Measurements from ENCODE around the gene RAPGEF1. TPM values are rescaled to one million over a fixed set of nuclear protein-coding genes. Genes with fewer than 3 reads are reported as not detected.

RAPGEF1 gene, protein sequence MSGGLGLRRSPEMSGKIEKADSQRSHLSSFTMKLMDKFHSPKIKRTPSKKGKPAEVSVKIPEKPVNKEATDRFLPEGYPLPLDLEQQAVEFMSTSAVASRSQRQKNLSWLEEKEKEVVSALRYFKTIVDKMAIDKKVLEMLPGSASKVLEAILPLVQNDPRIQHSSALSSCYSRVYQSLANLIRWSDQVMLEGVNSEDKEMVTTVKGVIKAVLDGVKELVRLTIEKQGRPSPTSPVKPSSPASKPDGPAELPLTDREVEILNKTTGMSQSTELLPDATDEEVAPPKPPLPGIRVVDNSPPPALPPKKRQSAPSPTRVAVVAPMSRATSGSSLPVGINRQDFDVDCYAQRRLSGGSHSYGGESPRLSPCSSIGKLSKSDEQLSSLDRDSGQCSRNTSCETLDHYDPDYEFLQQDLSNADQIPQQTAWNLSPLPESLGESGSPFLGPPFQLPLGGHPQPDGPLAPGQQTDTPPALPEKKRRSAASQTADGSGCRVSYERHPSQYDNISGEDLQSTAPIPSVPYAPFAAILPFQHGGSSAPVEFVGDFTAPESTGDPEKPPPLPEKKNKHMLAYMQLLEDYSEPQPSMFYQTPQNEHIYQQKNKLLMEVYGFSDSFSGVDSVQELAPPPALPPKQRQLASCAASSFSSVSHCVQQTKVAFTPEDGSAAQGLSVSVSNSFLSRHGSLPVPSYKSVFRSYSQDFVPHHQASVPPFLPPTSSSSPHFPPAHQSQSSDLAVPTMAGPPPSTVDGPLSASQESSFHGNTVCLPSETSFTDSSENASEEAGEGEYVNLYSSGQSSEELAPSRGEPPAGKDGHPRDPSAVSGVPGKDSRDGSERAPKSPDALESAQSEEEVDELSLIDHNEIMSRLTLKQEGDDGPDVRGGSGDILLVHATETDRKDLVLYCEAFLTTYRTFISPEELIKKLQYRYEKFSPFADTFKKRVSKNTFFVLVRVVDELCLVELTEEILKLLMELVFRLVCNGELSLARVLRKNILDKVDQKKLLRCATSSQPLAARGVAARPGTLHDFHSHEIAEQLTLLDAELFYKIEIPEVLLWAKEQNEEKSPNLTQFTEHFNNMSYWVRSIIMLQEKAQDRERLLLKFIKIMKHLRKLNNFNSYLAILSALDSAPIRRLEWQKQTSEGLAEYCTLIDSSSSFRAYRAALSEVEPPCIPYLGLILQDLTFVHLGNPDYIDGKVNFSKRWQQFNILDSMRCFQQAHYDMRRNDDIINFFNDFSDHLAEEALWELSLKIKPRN (N-terminal part only)
- 37.9 to 47.9 TPM (median 43.1 TPM) in 5 replicates for total RNA-seq (2022; extraction: Qiagen RNA extraction; ENCODE audit: low read depth)

DNA sequence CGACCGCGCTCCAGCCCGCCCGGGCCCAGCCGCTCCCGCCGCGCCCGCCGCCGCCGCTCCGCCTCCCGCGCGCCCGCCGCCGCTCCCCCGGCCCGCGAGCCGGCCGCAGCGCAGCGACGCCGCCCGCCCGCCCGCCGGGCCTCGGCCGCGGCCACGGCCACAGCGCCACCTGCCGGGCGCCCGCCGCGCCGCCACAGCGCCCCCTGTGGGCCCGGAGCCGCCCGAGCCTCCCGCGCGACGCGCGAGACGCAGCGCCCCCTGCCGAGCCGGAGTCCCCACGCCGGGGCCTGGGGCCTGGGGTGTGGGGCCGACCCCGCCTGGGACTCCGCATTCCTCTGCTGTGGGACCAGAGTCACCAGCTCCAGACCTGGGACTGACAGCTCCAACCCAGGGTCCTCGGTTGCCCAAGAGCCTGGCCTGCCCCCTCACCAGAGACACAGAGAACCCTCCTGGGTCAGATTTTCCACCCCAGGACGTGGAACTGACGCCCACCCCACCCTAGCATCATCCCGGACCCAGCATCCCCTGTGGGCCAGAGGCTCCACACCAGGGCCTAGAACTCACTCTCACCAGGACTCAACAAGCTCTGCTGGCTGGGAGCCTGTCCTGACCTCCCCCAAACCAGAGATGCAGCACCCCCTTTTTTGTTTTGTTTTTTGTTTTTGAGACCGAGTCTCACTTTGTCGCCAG is at the start of gene RAPGEF1:
Gene RAPGEF1, minus strand, starts transcription at position 118 of the 690 bp plus-strand sequence. CDS start 246 bp downstream, outside the sequence.

GRCh38 chr9:131545003-131545785 is 194.7 kb downstream of the RAPGEF1 start, which contains the start of gene PRRT1B:
Gene PRRT1B (plus strand): TSS chr9:131545523. CDS start chr9:131545616, 93 bp downstream.

DNA sequence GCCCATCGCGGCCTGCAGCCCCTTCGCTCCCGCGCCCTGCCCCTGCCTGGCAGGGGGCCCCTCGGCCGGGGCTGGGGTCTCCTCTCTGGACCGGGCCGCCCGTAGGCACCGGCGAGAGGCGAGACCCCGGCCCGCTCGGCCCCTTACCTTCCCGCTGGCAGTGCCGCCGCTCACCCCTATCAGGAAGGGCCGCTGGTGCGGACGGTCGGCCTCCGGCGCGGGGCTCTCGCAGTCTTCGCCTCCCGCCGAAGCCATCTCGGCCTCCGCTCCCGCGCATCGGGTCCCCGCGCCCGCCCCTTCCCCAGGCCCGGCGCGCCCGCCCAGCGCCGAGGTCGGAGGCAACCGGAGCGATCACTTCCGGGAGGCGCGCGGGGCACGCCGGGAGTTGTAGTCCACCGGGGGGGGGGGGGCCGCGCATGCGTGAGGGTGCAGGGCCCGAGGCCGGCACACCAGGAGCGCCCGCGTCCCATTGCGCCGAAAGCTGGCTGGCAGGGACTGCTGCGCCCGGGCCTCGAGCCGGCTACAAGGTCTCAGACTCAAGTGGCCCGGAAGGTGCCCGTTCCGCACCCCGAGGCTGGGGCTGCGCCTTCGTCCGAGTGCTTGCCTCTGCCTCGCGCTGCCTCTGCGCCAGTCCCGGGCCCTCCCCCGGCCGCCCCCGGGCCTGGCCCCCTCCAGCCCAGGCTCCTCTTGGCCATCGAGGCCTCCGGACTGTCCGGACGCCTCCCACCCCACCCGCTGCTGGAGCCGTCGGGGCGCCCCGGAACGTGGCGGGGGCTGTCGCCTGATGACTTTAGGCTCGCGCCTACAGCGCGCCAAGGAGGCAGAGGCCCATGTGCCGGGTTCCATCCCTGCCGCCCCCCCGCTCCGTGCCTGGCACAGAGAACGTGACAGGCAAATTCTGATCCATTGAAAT is 208.7 kb downstream of the RAPGEF1 start, which contains the start of gene UCK1:
Gene UCK1, minus strand, starts transcription at position 344 of the 913 bp plus-strand sequence. Its CDS starts 89 bp downstream, at position 255.

Other genes starting within 250 kb of the RAPGEF1 start
- gene POMT1, start 237.2 kb downstream of the RAPGEF1 start, total RNA-seq (2022; extraction: Qiagen RNA extraction; ENCODE audit: low read depth), result 13.6 to 18.3 TPM (median 16.9 TPM) in 5 replicates
- 18.4 to 25.5 TPM (median 22.3 TPM) in 5 replicates for gene UCK1, start 208.8 kb downstream of the RAPGEF1 start, total RNA-seq (2022; extraction: Qiagen RNA extraction; ENCODE audit: low read depth)
- 0.61 to 0.89 TPM (median 0.80 TPM) in 5 replicates for gene PRRT1B, start 194.6 kb downstream of the RAPGEF1 start, total RNA-seq (2022; extraction: Qiagen RNA extraction; ENCODE audit: low read depth)

Data from A549 treated with CpdA at 1 μM for 4 hours (cell line).